HG03280 (cell line): Measurements from ENCODE around the gene LRMDA.

Experiments used
- ATAC-seq: cut with Tn5 transposase; IDR thresholded peaks from one replicate; pipeline ENCODE4 v1.9.1; 2021; ENCODE audit warnings: mild to moderate bottlenecking, moderate library complexity; ENCODE audit not compliant: unreplicated experiment

The LRMDA gene

DNA sequence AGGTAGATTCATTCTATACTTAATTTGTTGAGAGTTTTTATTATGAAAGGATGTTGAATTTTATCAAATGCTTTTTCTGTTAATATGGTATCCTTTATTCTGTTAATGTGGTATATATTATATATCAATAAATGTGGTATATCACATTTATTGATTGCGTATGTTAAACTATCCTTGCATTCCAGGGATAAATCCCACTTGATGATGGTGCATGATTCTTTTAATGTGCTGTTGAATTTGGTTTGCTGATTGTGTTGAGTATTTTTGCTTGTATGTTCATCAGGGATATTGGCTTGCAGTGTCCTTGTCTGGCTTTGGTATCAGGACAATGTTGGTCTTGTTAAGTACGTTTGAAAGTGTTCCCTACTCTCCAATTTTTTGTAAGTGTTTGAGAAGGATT, 11.9 kb downstream of the LRMDA start:
- no peak for ATAC-seq

DNA sequence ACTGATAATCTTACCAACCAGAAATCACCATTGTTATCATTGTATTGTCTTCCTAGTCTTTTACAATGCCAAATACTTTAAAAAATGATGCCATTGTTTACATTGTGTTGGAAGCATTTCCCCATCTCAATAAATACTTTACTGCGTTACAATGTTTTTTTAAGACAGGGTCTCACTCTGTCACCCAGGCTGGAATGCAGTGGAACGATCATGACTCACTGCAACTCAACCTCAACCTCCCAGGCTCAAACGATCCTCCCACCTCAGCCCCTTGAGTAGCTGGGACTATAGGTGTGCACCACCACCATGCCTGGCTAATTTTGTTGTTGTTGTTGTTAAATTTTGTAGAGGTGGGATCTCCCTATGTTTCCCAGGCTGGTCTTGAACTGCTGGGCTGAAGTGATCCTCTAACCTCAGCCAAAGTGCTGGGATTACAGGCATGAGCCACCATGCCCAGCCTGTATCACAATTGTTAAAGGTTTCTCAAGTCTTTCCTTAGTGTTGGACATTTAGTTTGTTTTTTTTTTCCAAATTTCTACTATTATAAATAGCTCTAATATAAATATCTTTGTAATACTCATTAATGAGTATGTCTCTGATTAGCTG, 13.5 kb downstream of the LRMDA start:
- no peak for ATAC-seq

- no peak for ATAC-seq
These were observed 15.1 kb downstream of the LRMDA start for GRCh38 chr10:75446508-75446907.

DNA sequence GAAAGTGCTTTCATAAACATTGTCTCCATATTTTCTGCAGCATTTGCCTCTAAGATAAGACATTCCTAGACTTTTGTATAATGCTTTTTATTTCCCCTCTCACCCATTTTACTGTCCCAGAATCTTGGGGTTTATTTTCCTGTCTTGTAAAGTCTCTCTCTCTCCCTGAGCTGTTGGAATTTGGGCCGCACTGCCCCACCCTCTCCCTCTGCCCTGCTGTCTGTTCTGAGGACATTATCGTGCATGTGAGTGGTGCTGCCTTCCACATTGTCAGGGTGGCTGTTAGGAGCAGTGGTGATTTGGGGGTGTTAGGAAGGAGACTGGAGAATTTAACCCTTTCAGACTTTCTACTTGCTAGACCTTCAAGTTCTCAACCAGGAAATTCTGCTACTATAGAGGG, 16.7 kb downstream of the LRMDA start:
- ATAC-seq, result no peak

- no peak for ATAC-seq
These were observed 18.1 kb downstream of the LRMDA start for GRCh38 chr10:75449382-75450074.

DNA sequence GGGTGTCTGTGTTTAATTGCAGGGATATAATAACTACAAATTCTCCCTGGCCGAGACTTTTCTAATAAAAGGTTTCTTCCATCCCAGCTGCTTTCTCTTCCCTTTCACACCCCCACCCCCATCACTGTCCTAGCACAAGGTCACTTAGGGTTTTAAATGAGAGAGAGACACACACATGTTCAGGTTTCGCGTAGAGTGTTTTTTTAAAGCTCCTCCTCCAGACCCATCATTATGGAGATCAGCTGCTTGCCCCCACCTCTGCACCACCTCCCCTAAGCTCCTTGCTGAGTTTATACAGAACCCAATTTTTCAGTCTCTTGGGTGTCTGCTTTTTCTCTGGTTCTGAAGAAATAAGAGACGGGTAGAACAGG, 18.6 kb downstream of the LRMDA start:
- ATAC-seq, result no peak

DNA sequence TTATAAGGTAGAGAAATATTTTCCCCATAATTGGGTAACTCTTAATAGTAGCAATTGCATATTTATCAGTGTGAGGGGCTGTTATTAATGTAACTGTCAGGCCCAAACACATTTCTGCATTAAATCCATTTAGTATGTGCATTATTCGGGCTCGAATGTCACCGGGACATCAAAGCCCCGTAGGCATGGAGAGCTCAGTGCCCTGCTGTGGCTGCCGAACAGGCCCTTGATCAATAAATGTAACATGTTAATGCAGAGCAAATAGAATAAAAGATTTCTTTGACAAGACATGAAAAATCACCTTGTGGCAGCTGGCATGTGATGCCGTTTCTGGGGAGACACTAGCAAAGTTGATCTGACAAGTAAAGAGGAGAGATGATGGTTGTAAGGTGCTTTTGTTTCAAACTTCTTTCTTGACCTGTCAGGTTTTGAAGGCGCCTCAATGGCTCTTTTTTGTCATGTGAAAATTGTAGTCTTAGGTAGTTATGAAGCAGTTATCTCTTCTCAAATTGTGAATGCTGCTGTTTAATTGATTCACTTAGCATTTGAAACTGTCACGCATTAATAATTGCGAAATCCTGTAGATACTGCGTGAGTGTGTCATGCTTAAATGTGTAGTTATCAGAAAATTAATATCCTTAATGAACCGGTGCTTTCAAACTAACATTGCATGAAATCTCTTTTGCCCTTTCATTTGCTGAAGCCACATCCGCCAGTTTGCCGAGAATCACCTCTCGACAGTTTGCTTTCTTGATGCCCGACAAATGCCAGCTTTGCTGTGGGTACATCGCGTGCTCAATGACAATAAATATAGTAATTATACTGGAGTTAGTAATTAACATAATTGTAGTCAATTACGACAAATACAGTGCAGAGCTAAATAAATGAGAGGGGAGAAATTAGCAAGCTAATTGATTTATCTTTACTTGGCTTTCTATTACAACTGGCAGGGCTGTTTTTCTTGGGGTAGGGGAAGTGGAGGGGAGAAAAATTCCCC, 19.5 kb downstream of the LRMDA start:
- no peak for ATAC-seq

- no peak for ATAC-seq
These were observed 20.4 kb downstream of the LRMDA start for GRCh38 chr10:75451831-75452230.

GRCh38 chr10:75452997-75453396, 21.6 kb downstream of the LRMDA start:
- ATAC-seq, result no peak

- no peak for ATAC-seq
These were observed 24.7 kb downstream of the LRMDA start for GRCh38 chr10:75456122-75456521.

- ATAC-seq, result no peak
These were observed 28.6 kb downstream of the LRMDA start for GRCh38 chr10:75460059-75460458.

- no peak for ATAC-seq
These were observed 30.5 kb downstream of the LRMDA start for GRCh38 chr10:75461672-75462649.

- no peak for ATAC-seq
These were observed 31.4 kb downstream of the LRMDA start for GRCh38 chr10:75462865-75463264.

DNA sequence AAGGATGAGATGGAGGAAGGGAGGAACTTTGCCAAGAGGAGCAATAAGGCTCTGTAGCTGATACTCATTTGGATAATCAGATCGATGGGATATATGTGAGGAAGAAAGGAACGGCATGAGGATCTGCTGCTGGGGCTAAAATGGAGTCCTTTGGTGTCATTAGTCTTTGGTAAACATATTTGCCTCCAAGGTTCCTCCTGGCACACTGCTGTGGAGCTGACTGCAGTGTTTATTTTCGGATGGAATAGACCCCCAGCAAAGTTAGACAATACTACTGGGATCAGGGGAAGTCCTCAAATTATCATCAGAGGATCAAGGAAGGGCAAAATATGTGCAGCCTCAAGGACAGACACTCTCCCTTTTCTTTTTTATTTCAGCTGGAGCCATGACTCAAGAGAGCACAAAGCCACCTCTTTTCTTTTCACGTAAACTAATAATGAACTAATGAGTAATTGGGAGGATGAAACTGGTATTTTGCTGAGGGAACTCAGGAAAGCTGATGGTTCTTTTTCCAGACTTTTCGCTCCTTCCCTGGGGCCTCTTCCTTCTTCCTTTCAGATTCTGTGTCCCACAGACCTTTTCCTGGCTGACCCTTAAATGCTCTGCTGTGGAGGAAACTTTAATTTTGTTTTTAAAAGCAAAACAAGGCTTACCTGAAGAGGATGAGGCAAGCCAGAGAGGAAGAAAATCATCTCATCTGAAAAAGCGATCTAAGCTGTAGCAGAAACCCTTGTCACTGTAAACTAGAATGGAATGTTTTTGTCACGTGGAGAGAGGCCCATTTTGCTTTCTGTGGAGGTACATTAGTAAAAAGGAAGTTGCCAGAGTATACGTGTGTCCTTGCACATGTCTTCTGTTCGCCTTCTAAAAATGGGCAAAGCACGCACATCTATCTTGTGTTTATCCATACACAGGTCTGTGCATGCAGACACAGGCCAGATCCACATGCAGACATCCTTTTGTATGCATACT, 33.3 kb downstream of the LRMDA start:
- ATAC-seq, result no peak

GRCh38 chr10:75465450-75465827, 34.0 kb downstream of the LRMDA start:
- no peak for ATAC-seq

- ATAC-seq, result no peak
These were observed 34.6 kb downstream of the LRMDA start for GRCh38 chr10:75466001-75466400.

- no peak for ATAC-seq
These were observed 35.5 kb downstream of the LRMDA start for GRCh38 chr10:75466886-75467285.

DNA sequence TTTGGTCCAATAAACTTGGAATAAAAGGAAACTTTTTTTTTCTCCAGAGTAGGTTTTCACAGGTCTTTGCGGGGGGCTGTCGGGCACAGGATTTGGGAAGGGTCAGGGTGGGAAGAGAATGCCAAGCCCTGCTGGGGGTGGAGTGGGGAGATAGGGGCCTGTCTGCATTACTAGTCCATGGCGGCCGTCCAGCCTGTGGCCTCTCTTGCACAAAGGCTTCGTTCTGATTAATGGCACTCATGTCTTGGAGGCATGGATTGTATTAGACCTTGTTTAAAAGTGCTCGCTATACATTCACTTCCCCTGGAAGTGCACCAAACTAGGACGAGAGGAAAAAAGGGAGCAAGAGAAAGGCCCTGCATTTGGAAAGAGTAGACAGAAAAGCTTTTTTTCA, 37.2 kb downstream of the LRMDA start:
- ATAC-seq, result no peak

GRCh38 chr10:75469006-75469616, 37.7 kb downstream of the LRMDA start:
- no peak for ATAC-seq
